Central memory CD8-positive, alpha-beta T cell (primary cell): Measurements from ENCODE around the gene REC114.
"Not testable (repeated sequence)": the region's sequence is repeated elsewhere in the genome, so short reads cannot be mapped to it uniquely, and the experiment has no call there.

Source experiments
- ATAC-seq: fragments of 150-1000 bp; cut with Tn5 transposase; replicated peaks from 2 replicates; pipeline ENCODE4 v1.10.0; 2022; ENCODE audit warnings: mild to moderate bottlenecking, moderate FRiP score, moderate number of reproducible peaks; ENCODE audit not compliant: poor library complexity, severe bottlenecking; ENCODE audit errors: extremely low read depth
- DNase-seq, 2 donors: peaks; one replicate each; pipeline ENCODE4 v3.0.0; 2021; ENCODE audit warnings: low spot score in 2 of 2
- H3K27ac Mint-ChIP-seq: one replicate; pipeline ENCODE4 v1.8.0; 2022; ENCODE audit warnings: low read depth, mild to moderate bottlenecking, moderate library complexity, mixed read lengths
- H3K27me3 Mint-ChIP-seq: one replicate; pipeline ENCODE4 v1.8.0; 2022; ENCODE audit warnings: mixed read lengths
- H3K36me3 Mint-ChIP-seq: one replicate; pipeline ENCODE4 v1.8.0; 2022; ENCODE audit warnings: mild to moderate bottlenecking, moderate library complexity, mixed read lengths; ENCODE audit not compliant: insufficient read depth
- H3K4me1 Mint-ChIP-seq: one replicate; pipeline ENCODE4 v1.8.0; 2022; ENCODE audit warnings: mixed read lengths
- H3K4me3 Mint-ChIP-seq: one replicate; pipeline ENCODE4 v1.8.0; 2022; ENCODE audit warnings: mild to moderate bottlenecking, moderate library complexity, mixed read lengths
- H3K9me3 Mint-ChIP-seq: one replicate; pipeline ENCODE4 v1.8.0; 2022; ENCODE audit warnings: mixed read lengths

The REC114 gene

GRCh38 chr15:73442968-73443367, at the start of gene REC114:
Gene REC114, plus strand, starts transcription at chr15:73443164. Its CDS starts 22 bp downstream, at chr15:73443186.
- Mint-ChIP-seq H3K36me3 (no peaks in the 10 kb centered on the region), H3K27ac (no peak within 1 kb of the TSS), H3K4me3 (no peak within 1 kb of the TSS), H3K27me3 (peaks cover 20% of the 10 kb centered on the region), H3K4me1 (peaks cover 15% of the 10 kb centered on the region), H3K9me3 (peaks cover 6% of the 10 kb centered on the region)
- ATAC-seq (no peak), DNase-seq (no peak)

GRCh38 chr15:73393336-73393735, 49.6 kb upstream of the REC114 start:
- DNase-seq (no peak), ATAC-seq (no peak)
- no peak overlapping the region for H3K4me3 Mint-ChIP-seq
- no peak overlapping the region for H3K27ac Mint-ChIP-seq
- H3K36me3 Mint-ChIP-seq, result no peaks in the 10 kb centered on the region
- H3K4me1 Mint-ChIP-seq, result no peaks in the 10 kb centered on the region
- peaks cover 49% of the 10 kb centered on the region for H3K27me3 Mint-ChIP-seq
- no peaks in the 10 kb centered on the region for H3K9me3 Mint-ChIP-seq

GRCh38 chr15:73394782-73395181, 48.2 kb upstream of the REC114 start:
- ATAC-seq (no peak), DNase-seq (no peak)
- Mint-ChIP-seq H3K9me3 (no peaks in the 10 kb centered on the region), H3K36me3 (no peaks in the 10 kb centered on the region), H3K27ac (no peak overlapping the region), H3K4me3 (no peak overlapping the region), H3K4me1 (no peaks in the 10 kb centered on the region), H3K27me3 (peaks cover 49% of the 10 kb centered on the region)

GRCh38 chr15:73395671-73396070, 47.3 kb upstream of the REC114 start:
- H3K27ac Mint-ChIP-seq, result no peak overlapping the region

GRCh38 chr15:73397461-73397860, 45.5 kb upstream of the REC114 start:
- peaks cover 28% of the 10 kb centered on the region for H3K27me3 Mint-ChIP-seq
- no peak overlapping the region for H3K27ac Mint-ChIP-seq
- DNase-seq (no peak), ATAC-seq (no peak)
- no peaks in the 10 kb centered on the region for H3K4me1 Mint-ChIP-seq
- no peak overlapping the region for H3K4me3 Mint-ChIP-seq
- H3K36me3 Mint-ChIP-seq, result no peaks in the 10 kb centered on the region
- H3K9me3 Mint-ChIP-seq, result no peaks in the 10 kb centered on the region

More at GRCh38 chr15:73395671-73396070, 47.3 kb upstream of the REC114 start:
- H3K27me3 Mint-ChIP-seq, result peaks cover 45% of the 10 kb centered on the region
- no peaks in the 10 kb centered on the region for H3K9me3 Mint-ChIP-seq
- H3K4me3 Mint-ChIP-seq, result no peak overlapping the region
- ATAC-seq (no peak), DNase-seq (no peak)
- H3K4me1 Mint-ChIP-seq, result no peaks in the 10 kb centered on the region
- no peaks in the 10 kb centered on the region for H3K36me3 Mint-ChIP-seq

- ATAC-seq (no peak), DNase-seq (no peak)
- H3K36me3 Mint-ChIP-seq, result no peaks in the 10 kb centered on the region
- H3K9me3 Mint-ChIP-seq, result no peaks in the 10 kb centered on the region
- no peak overlapping the region for H3K4me3 Mint-ChIP-seq
- peaks cover 14% of the 10 kb centered on the region for H3K27me3 Mint-ChIP-seq
- no peaks in the 10 kb centered on the region for H3K4me1 Mint-ChIP-seq
- no peak overlapping the region for H3K27ac Mint-ChIP-seq
Measured at GRCh38 chr15:73398861-73399260, 44.1 kb upstream of the REC114 start.

- not testable (repeated sequence) for H3K4me3 Mint-ChIP-seq, H3K9me3 Mint-ChIP-seq, DNase-seq, H3K27me3 Mint-ChIP-seq, H3K4me1 Mint-ChIP-seq, ATAC-seq, H3K27ac Mint-ChIP-seq, H3K36me3 Mint-ChIP-seq
Measured at GRCh38 chr15:73400222-73400621, 42.7 kb upstream of the REC114 start.

- no peaks in the 10 kb centered on the region for H3K36me3 Mint-ChIP-seq
- DNase-seq, result no peak
Measured at GRCh38 chr15:73403171-73403570, 39.8 kb upstream of the REC114 start.

GRCh38 chr15:73414876-73415275, 28.1 kb upstream of the REC114 start:
- peaks cover 28% of the 10 kb centered on the region for H3K27me3 Mint-ChIP-seq
- no peaks in the 10 kb centered on the region for H3K4me1 Mint-ChIP-seq
- DNase-seq (no peak), ATAC-seq (no peak)
- no peaks in the 10 kb centered on the region for H3K9me3 Mint-ChIP-seq
- no peaks in the 10 kb centered on the region for H3K36me3 Mint-ChIP-seq
- no peak overlapping the region for H3K27ac Mint-ChIP-seq
- no peak overlapping the region for H3K4me3 Mint-ChIP-seq

More at GRCh38 chr15:73403171-73403570, 39.8 kb upstream of the REC114 start:
- H3K9me3 Mint-ChIP-seq, result no peaks in the 10 kb centered on the region
- H3K4me3 Mint-ChIP-seq, result no peak overlapping the region
- no peak for ATAC-seq
- no peaks in the 10 kb centered on the region for H3K4me1 Mint-ChIP-seq
- H3K27me3 Mint-ChIP-seq, result peaks cover 22% of the 10 kb centered on the region
- no peak overlapping the region for H3K27ac Mint-ChIP-seq

- ATAC-seq, result no peak
- no peaks in the 10 kb centered on the region for H3K36me3 Mint-ChIP-seq
- peaks cover 6% of the 10 kb centered on the region for H3K4me1 Mint-ChIP-seq
- no peak overlapping the region for H3K4me3 Mint-ChIP-seq
- DNase-seq, result no peak
- no peak overlapping the region for H3K27ac Mint-ChIP-seq
- H3K9me3 Mint-ChIP-seq, result no peaks in the 10 kb centered on the region
- H3K27me3 Mint-ChIP-seq, result peaks cover 15% of the 10 kb centered on the region
Measured at GRCh38 chr15:73424506-73424905, 18.5 kb upstream of the REC114 start.

GRCh38 chr15:73425510-73425909, 17.5 kb upstream of the REC114 start:
- Mint-ChIP-seq H3K27ac (no peak overlapping the region), H3K4me3 (no peak overlapping the region), H3K27me3 (peaks cover 15% of the 10 kb centered on the region), H3K4me1 (peaks cover 6% of the 10 kb centered on the region), H3K36me3 (no peaks in the 10 kb centered on the region), H3K9me3 (no peaks in the 10 kb centered on the region)
- DNase-seq (no peak), ATAC-seq (no peak)

- H3K27me3 Mint-ChIP-seq, result peaks cover 16% of the 10 kb centered on the region
- H3K4me1 Mint-ChIP-seq, result peaks cover 6% of the 10 kb centered on the region
- peaks cover 2% of the 10 kb centered on the region for H3K36me3 Mint-ChIP-seq
- H3K4me3 Mint-ChIP-seq, result no peak overlapping the region
- H3K9me3 Mint-ChIP-seq, result no peaks in the 10 kb centered on the region
- DNase-seq (no peak), ATAC-seq (no peak)
- H3K27ac Mint-ChIP-seq, result no peak overlapping the region
Measured at GRCh38 chr15:73426323-73426994, 16.5 kb upstream of the REC114 start.

GRCh38 chr15:73431329-73431728, 11.6 kb upstream of the REC114 start:
- H3K27ac Mint-ChIP-seq, result peak overlapping the region; percentile 54
- H3K36me3 Mint-ChIP-seq, H3K9me3 Mint-ChIP-seq, ATAC-seq, H3K4me1 Mint-ChIP-seq, H3K4me3 Mint-ChIP-seq, DNase-seq: not testable (repeated sequence)
- peaks cover 34% of the 10 kb centered on the region for H3K27me3 Mint-ChIP-seq
